Endothelial cell of umbilical vein (primary cell): ENCODE results near the gene GNAZ. TPM values are rescaled to one million over a fixed set of nuclear protein-coding genes. Genes with fewer than 3 reads are reported as not detected.

ENCODE experiments used
- BruUV-seq: library from RNA; stranded (reverse); fragments of 400-500 nt; replicated peaks from 2 replicates; lab custom pipeline; 2021; lab: Mats Ljungman, UMichigan
- CTCF ChIA-PET: fragments of 300-600, 350-600 bp; sonication (Branson Sonifier 250); formaldehyde crosslinking; loops from one replicate; lab custom pipeline; 2021; ENCODE audit warnings: antibody characterized with exemption, inconsistent platforms; lab: Charles Lee
- POLR2A ChIA-PET: fragments of 300-600, 350-600 bp; sonication (Branson Sonifier 250); formaldehyde crosslinking; loops from one replicate; lab custom pipeline; 2021; ENCODE audit warnings: antibody characterized with exemption, inconsistent platforms; lab: Charles Lee
- DNase-seq: peaks from one replicate; pipeline ENCODE4 v3.0.0-alpha.2; 2011; ENCODE audit warnings: low read depth, low spot score
- FAIRE-seq: peaks from 2 replicates; lab custom pipeline; 2011; peaks lifted over from hg19 to GRCh38; lab: Jason Lieb, UNC
- H2AFZ ChIP-seq: 2 replicates; pipeline ENCODE4 v1.6.0; 2012; ENCODE audit warnings: low read depth, low read length, control low read depth, inconsistent platforms
- H3K27ac ChIP-seq: 2 replicates; pipeline ENCODE4 v1.5.1; 2011; ENCODE audit warnings: low read depth, mild to moderate bottlenecking, control low read depth, low read length, moderate library complexity; ENCODE audit not compliant: insufficient read depth
- H3K27me3 ChIP-seq, 2 experiments: 2 replicates each; pipeline versions ENCODE4 v1.6.0 to v1.6.1; 2011; ENCODE audit warnings: low read length in 2 of 2, mixed read lengths in 1 of 2; ENCODE audit not compliant: control insufficient read depth in 2 of 2, insufficient read depth in 2 of 2
- H3K36me3 ChIP-seq, 2 experiments: 2 replicates in 1 of 2; 3 replicates in 1 of 2; pipeline ENCODE4 v1.5.1; 2011; ENCODE audit warnings: low read length in 2 of 2, mild to moderate bottlenecking in 1 of 2, moderate library complexity in 1 of 2; ENCODE audit not compliant: control insufficient read depth in 2 of 2, insufficient read depth in 2 of 2; ENCODE audit errors: extremely low read depth in 1 of 2
- H3K4me1 ChIP-seq: 3 replicates; pipeline ENCODE4 v1.5.1; 2011; ENCODE audit warnings: mild to moderate bottlenecking, low read length; ENCODE audit not compliant: control insufficient read depth, insufficient read depth; ENCODE audit errors: extremely low read depth
- H3K4me2 ChIP-seq: 2 replicates; pipeline ENCODE4 v1.6.1; 2011; ENCODE audit warnings: low read length, control low read depth, mixed read lengths; ENCODE audit not compliant: insufficient read depth
- H3K4me3 ChIP-seq, 3 experiments: fragments of 200-600 bp in 1 of 3; sonication (generic), shearing (Covaris generic) in 1 of 3; replicated peaks in 1 of 3; 2 replicates each; pipeline ENCODE4 v1.5.1; 2011 to 2016; ENCODE audit warnings: control low read depth in 3 of 3, low read length in 3 of 3, mild to moderate bottlenecking in 2 of 3, inconsistent platforms in 1 of 3, low read depth in 1 of 3, moderate library complexity in 1 of 3; ENCODE audit not compliant: insufficient read depth in 1 of 3
- H3K79me2 ChIP-seq: 2 replicates; pipeline ENCODE4 v1.6.0; 2012; ENCODE audit warnings: low read length, inconsistent platforms; ENCODE audit not compliant: control insufficient read depth, insufficient read depth
- H3K9ac ChIP-seq: replicated peaks from 2 replicates; pipeline ENCODE3; 2011; ENCODE audit warnings: low read length, control low read depth; ENCODE audit not compliant: insufficient read depth; ENCODE audit errors: extremely low read depth
- H3K9me1 ChIP-seq: replicated peaks from 3 replicates; pipeline ENCODE4 v1.6.0; 2011; ENCODE audit warnings: mild to moderate bottlenecking, low read length; ENCODE audit not compliant: control insufficient read depth, insufficient read depth; ENCODE audit errors: extremely low read depth
- H3K9me3 ChIP-seq: replicated peaks from 2 replicates; pipeline ENCODE4 v1.5.1; 2012; ENCODE audit warnings: low read length, inconsistent platforms; ENCODE audit not compliant: control insufficient read depth, insufficient read depth
- H4K20me1 ChIP-seq: replicated peaks from 2 replicates; pipeline ENCODE3; 2011; ENCODE audit warnings: mild to moderate bottlenecking, low read length; ENCODE audit not compliant: control insufficient read depth, insufficient read depth; ENCODE audit errors: extremely low read depth
- EZH2 ChIP-seq: IDR thresholded peaks from 2 replicates; pipeline ENCODE4 v1.6.1; 2012; ENCODE audit warnings: borderline replicate concordance, low read depth, mild to moderate bottlenecking, moderate library complexity, low read length, inconsistent platforms; ENCODE audit not compliant: severe bottlenecking
- FOS ChIP-seq: IDR thresholded peaks from 2 replicates; pipeline ENCODE4 v1.6.1; 2011; ENCODE audit warnings: mild to moderate bottlenecking, low read length, moderate library complexity, borderline replicate concordance; ENCODE audit not compliant: insufficient read depth
- GATA2 ChIP-seq: IDR thresholded peaks from 2 replicates; pipeline ENCODE4 v1.7.0; 2011; ENCODE audit warnings: low read depth, mild to moderate bottlenecking, moderate library complexity, mixed read lengths, low read length; ENCODE audit not compliant: insufficient read length, insufficient read depth
- JUN ChIP-seq: IDR thresholded peaks from 2 replicates; pipeline ENCODE4 v1.6.1; 2011; ENCODE audit warnings: borderline replicate concordance, low read depth; ENCODE audit not compliant: insufficient read length, insufficient read depth
- MYC ChIP-seq: IDR thresholded peaks from one replicate; pipeline ENCODE4 v1.6.1; 2011; ENCODE audit warnings: mild to moderate bottlenecking, low read depth, low read length
- POLR2A ChIP-seq: IDR thresholded peaks from 2 replicates; pipeline ENCODE4 v1.6.1; 2012; ENCODE audit warnings: low read depth, mild to moderate bottlenecking, control low read depth, low read length
- POLR2AphosphoS5 ChIP-seq: IDR thresholded peaks from 2 replicates; pipeline ENCODE4 v1.6.1; 2012; ENCODE audit warnings: low read depth, mild to moderate bottlenecking, control low read depth, low read length, moderate library complexity; ENCODE audit not compliant: insufficient read depth
- dilution Hi-C: fragments of 300-500 bp; cut with MboI; formaldehyde crosslinking; loops from one replicate; pipeline ENCODE4 v1.15.0; 2019; ENCODE audit warnings: low sequenced_read_pairs; ENCODE audit not compliant: extremely low pct_ligation_motif_present
- intact Hi-C: fragments of 100-400 bp; cut with micrococcal nuclease; formaldehyde crosslinking; loops from one replicate; pipeline ENCODE4 v1.10.0; 2022
- polyA plus RNA-seq, 4 experiments: library from polyadenylated mRNA; depleted of rRNA in 3 of 4; stranded (reverse) in 3 of 4; unstranded in 1 of 4; fragments of >200 nt; gene quantifications; 2 replicates each; pipeline versions ENCODE4 v1.2.1 to v1.2.3, GENCODE V29; 2011 to 2012; ENCODE audit warnings: missing spikeins in 1 of 4
- total RNA-seq: library from RNA; stranded (reverse); gene quantifications from 2 replicates; pipeline ENCODE4 v1.2.3, GENCODE V29; 2021
- TF ChIP-seq, protein P1 (sequence below), 2 donors: IDR thresholded peaks; 1 replicate in 1 of 2; 2 replicates in 1 of 2; pipeline ENCODE4 v1.5.1; 2011; ENCODE audit warnings: low read length in 2 of 2, mild to moderate bottlenecking in 2 of 2, moderate library complexity in 2 of 2, control low read depth in 1 of 2, inconsistent platforms in 1 of 2, low read depth in 1 of 2; ENCODE audit not compliant: insufficient read depth in 1 of 2; ENCODE audit errors: extremely low read depth in 1 of 2
- TF ChIP-seq, protein P2 (sequence below): IDR thresholded peaks from 2 replicates; pipeline ENCODE4 v1.6.1; 2011; ENCODE audit not compliant: insufficient read depth, insufficient read length

The GNAZ gene
- total and polyA plus RNA-seq, 2 donors (not counting 3 experiments of a cell fraction or from before 2014, with no cell fraction given) = 0.44 to 0.86 TPM

DNA sequence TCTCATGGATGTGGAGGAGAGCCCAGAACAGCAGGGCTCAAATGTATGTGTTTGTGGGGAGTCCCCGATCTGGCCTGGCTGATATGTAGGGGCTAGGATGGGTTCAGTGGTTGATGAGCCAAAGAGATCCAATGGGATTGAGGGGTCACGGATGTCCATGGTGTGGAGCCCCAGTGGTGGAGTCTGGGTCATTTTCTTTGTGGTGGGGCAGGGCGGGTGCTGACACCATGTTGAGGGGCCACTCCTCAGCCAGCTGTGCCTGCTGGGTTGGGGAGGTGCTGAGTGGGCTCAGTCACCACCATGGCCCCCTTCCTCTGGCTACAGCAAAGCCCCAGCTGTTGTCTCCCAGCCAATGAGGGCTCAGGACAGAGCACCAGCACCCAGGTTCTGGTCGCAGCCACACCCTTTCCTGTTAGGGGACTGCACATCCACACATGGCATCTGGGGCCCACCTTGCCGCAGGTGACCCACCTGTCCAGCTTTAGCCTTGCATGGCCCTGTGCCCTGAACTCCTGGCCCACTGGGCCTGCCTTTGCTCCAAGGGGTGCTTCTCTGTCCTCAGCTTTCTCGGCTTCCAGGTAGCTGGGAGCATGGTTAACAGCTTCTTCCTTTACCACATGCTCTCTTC is 3.2 kb upstream of the GNAZ start:
- H3K27me3 ChIP-seq = peaks cover 0 to 3% of the 10 kb centered on the region in 2 experiments
- H4K20me1 ChIP-seq = no peaks in the 10 kb centered on the region
- no peaks in the 10 kb centered on the region for H3K9me3 ChIP-seq
- no peaks in the 10 kb centered on the region for H3K9me1 ChIP-seq
- no peak overlapping the region for H2AFZ ChIP-seq
- intact Hi-C loops (no loop called here), dilution Hi-C loops (no loop called here)
- FAIRE-seq (no peak), DNase-seq (no peak)
- no peak overlapping the region for H3K4me3 ChIP-seq
- H3K36me3 ChIP-seq = no peaks in the 10 kb centered on the region
- no peak overlapping the region for H3K4me2 ChIP-seq
- CTCF ChIA-PET = no interaction called here
- no peak overlapping the region for H3K27ac ChIP-seq
- POLR2A ChIA-PET = interaction anchor here (0.6 kb wide), 1 partner anchor 34 kb away, joined by 3 read pairs; no protein-coding TSS in a partner anchor
- no TSS peak for BruUV-seq
- no peaks in the 10 kb centered on the region for H3K79me2 ChIP-seq
- no peak for TF ChIP-seq POLR2AphosphoS5
- TF ChIP-seq POLR2A = no peak
- TF ChIP-seq EZH2 = no peak
- TF ChIP-seq, protein P1, sequence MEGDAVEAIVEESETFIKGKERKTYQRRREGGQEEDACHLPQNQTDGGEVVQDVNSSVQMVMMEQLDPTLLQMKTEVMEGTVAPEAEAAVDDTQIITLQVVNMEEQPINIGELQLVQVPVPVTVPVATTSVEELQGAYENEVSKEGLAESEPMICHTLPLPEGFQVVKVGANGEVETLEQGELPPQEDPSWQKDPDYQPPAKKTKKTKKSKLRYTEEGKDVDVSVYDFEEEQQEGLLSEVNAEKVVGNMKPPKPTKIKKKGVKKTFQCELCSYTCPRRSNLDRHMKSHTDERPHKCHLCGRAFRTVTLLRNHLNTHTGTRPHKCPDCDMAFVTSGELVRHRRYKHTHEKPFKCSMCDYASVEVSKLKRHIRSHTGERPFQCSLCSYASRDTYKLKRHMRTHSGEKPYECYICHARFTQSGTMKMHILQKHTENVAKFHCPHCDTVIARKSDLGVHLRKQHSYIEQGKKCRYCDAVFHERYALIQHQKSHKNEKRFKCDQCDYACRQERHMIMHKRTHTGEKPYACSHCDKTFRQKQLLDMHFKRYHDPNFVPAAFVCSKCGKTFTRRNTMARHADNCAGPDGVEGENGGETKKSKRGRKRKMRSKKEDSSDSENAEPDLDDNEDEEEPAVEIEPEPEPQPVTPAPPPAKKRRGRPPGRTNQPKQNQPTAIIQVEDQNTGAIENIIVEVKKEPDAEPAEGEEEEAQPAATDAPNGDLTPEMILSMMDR (IDR thresholded peaks at IDR 0.05; ENCODE audit: extremely low read depth in 1 of 2, insufficient read depth in 1 of 2, low read depth in 1 of 2, low read length in 2 of 2) = no peak
- TF ChIP-seq GATA2 = no peak
- no peak for TF ChIP-seq MYC
- TF ChIP-seq, protein P2, sequence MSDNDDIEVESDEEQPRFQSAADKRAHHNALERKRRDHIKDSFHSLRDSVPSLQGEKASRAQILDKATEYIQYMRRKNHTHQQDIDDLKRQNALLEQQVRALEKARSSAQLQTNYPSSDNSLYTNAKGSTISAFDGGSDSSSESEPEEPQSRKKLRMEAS = no peak
- no peak for TF ChIP-seq JUN
- TF ChIP-seq FOS = no peak
- H3K4me1 ChIP-seq = peaks cover 6% of the 10 kb centered on the region
- no peak overlapping the region for H3K9ac ChIP-seq
